HUES64 (cell line): ENCODE data around the gene TMEM132E.

Experiments
- H3K27ac ChIP-seq: 2 replicates; pipeline ENCODE4 v1.7.0; 2013; ENCODE audit warnings: low read depth, low read length, inconsistent platforms
- H3K27me3 ChIP-seq: 2 replicates; pipeline ENCODE4 v1.6.1; 2013; ENCODE audit warnings: mild to moderate bottlenecking, low read length; ENCODE audit not compliant: insufficient read depth
- H3K36me3 ChIP-seq: 2 replicates; pipeline ENCODE4 v1.6.1; 2013; ENCODE audit warnings: mild to moderate bottlenecking, low read length; ENCODE audit not compliant: insufficient read depth
- H3K4me1 ChIP-seq: 2 replicates; pipeline ENCODE4 v1.6.1; 2013; ENCODE audit warnings: mild to moderate bottlenecking, low read length, moderate library complexity; ENCODE audit not compliant: insufficient read depth
- H3K4me3 ChIP-seq: 2 replicates; pipeline ENCODE4 v1.5.1; 2013; ENCODE audit warnings: mild to moderate bottlenecking, low read length, moderate library complexity
- H3K9ac ChIP-seq: 2 replicates; pipeline ENCODE4 v1.6.1; 2013; ENCODE audit warnings: mild to moderate bottlenecking, low read depth, low read length
- H3K9me3 ChIP-seq: 2 replicates; pipeline ENCODE4 v1.6.1; 2013; ENCODE audit warnings: low read depth, low read length; ENCODE audit not compliant: insufficient read depth
- WGBS: fragments of 150-250, 120-280 bp; methylation state at CpG from one replicate; pipeline ENCODE4 v1.1.7; 2013; ENCODE audit warnings: missing lambda C conversion rate; 5-methylcytosine and 5-hydroxymethylcytosine counted together

Gene TMEM132E

DNA sequence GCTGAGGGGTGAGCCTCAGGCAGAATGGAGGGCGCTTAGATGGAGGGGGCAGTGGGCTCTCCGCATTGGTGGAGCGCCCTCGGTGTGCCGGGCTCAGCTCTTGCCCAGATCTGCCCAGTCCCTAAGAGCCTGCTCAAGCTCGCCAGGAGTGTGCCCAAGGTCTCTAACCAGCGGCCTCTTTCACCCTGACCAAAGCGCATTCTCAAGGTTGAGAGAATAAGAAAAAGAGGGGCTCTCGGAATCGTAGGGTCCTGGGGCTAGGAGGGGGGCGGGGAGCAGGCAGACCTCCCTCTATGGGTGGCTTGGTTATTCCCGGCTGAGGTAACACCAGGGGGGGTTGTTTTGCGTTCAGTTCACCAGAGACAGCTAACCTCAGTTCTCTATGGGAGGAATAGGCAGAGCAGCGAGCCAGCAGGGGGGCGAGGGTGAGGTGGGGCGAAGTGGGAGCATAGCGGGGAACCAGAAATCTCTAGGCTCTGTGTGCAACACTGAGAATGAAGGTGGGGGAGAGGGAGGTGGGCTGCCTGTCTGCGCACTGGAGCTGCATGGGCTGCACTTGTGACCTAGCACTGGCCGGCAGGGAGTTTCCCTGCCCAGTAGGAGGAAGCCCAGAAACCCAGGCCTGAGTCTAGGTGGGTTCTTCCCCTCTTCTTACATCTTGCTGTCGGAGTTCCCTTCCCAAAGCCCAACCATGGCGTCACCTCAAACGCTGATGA lies 3.0 kb downstream of the TMEM132E start:
- Histone ChIP-seq H3K4me1 (peaks cover 21% of the 10 kb centered on the region), H3K27ac (no peak overlapping the region), H3K9ac (no peak overlapping the region), H3K4me3 (peak overlapping the region; percentile 54; the same call in 1 of the 2 replicates), H3K27me3 (peaks cover 100% of the 10 kb centered on the region), H3K36me3 (no peaks in the 10 kb centered on the region), H3K9me3 (no peaks in the 10 kb centered on the region)
- 5% methylated on average over 21 of the region's 22 CpGs for WGBS

DNA sequence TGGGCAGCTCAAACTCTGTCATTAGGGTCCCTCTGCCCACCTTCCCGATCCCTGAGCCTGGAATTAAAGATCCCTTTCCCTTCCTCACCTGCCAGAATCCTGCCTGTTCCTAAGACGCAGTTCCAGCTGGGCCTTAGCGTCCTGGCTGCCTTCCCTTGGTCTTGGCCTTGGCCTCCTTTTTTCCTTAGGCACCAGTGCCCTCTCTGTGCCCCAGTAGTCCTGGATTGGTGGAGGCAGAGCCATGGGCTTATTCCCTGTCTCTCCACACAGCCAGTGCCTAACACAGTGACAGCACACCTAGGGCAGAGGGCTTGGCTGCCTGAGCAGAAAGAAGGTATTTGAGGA lies 3.5 kb downstream of the TMEM132E start:
- WGBS: 25% methylated on average over 3 of the region's 3 CpGs
- H3K36me3 ChIP-seq: no peaks in the 10 kb centered on the region
- peaks cover 15% of the 10 kb centered on the region for H3K4me1 ChIP-seq
- peaks cover 100% of the 10 kb centered on the region for H3K27me3 ChIP-seq
- no peak overlapping the region for H3K27ac ChIP-seq
- H3K4me3 ChIP-seq: no peak overlapping the region
- no peak overlapping the region for H3K9ac ChIP-seq
- H3K9me3 ChIP-seq: no peaks in the 10 kb centered on the region

DNA sequence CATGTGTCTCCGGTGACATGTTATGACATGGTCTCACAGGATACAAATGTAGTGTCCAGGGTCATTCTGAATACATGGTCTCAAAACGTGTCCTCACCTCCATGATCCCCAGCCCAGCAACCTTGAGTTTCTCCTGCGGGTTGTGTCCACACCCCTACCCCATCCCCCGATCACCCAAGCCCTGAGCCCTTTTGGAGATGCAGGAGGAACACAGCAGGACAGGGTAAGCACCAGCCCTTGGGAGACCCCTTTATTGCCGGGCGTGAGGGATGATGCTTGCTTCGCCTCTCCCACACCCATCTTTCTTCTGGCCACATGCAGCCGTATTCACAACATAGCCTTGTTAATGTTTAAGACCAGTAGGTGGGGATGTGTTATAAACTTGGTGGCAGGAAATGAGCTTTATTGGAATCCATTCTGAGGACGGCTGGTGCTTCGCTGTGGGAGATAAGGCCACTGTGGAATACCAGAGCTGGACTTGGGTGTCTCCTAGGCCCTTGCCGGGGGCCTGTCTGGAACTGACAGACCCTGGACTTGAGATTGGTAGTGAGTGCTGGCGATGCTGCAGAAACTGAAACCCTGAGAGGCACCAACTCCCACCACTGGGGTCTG lies 5.5 kb downstream of the TMEM132E start:
- peaks cover 99% of the 10 kb centered on the region for H3K27me3 ChIP-seq
- H3K9ac ChIP-seq: no peak overlapping the region
- peaks cover 6% of the 10 kb centered on the region for H3K4me1 ChIP-seq
- 64% methylated on average over 10 of the region's 12 CpGs for WGBS
- no peaks in the 10 kb centered on the region for H3K36me3 ChIP-seq
- no peak overlapping the region for H3K4me3 ChIP-seq
- no peak overlapping the region for H3K27ac ChIP-seq
- H3K9me3 ChIP-seq: no peaks in the 10 kb centered on the region

DNA sequence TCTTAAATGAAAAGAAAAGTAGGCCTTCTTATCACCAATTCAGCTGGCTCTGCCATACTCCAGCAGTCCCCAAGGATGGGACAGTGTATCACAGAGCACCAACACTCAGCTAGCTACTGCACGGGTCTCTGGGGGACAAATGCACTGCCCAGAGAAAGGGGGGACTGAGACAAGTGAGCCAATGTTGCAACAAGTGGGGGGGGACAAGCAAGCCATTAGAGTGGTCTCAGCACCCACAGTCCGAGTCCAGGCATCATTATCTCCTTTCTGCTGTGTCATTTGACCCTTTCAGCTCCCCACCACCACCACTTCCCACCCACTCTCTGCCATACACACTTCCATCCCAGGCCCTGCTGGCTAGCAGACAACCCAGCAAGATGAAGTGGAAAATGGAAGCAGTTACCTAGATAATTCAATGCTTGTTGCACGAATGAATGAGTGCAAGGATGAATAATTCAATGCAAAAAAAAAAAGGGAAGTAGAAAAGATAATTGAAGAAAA lies 7.0 kb downstream of the TMEM132E start:
- peaks cover 99% of the 10 kb centered on the region for H3K27me3 ChIP-seq
- no peak overlapping the region for H3K27ac ChIP-seq
- H3K4me1 ChIP-seq: no peaks in the 10 kb centered on the region
- no peak overlapping the region for H3K9ac ChIP-seq
- WGBS: 84% methylated on average over 3 of the region's 3 CpGs
- H3K4me3 ChIP-seq: no peak overlapping the region
- H3K9me3 ChIP-seq: no peaks in the 10 kb centered on the region
- no peaks in the 10 kb centered on the region for H3K36me3 ChIP-seq

DNA sequence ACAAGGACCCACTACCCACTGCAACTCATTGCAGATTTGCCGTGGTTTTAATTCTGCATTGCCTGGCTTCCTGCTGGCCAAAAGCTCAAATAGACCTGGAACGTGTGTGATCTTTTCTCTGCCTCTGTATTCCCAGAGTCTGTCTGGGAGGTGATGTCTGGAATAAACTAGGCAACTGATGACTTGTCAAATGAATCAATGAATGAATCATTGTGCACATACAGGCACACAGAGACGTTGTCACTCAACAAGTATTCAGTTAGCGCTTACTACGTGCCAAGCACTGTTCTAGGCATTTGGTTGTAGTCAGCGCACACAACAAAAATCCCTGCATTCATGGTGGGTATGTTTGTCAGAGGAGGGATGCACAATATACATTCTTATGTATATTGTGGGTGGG lies 8.9 kb downstream of the TMEM132E start:
- H3K27me3 ChIP-seq: peaks cover 91% of the 10 kb centered on the region
- WGBS: 93% methylated on average over 6 of the region's 6 CpGs
- no peak overlapping the region for H3K4me3 ChIP-seq

DNA sequence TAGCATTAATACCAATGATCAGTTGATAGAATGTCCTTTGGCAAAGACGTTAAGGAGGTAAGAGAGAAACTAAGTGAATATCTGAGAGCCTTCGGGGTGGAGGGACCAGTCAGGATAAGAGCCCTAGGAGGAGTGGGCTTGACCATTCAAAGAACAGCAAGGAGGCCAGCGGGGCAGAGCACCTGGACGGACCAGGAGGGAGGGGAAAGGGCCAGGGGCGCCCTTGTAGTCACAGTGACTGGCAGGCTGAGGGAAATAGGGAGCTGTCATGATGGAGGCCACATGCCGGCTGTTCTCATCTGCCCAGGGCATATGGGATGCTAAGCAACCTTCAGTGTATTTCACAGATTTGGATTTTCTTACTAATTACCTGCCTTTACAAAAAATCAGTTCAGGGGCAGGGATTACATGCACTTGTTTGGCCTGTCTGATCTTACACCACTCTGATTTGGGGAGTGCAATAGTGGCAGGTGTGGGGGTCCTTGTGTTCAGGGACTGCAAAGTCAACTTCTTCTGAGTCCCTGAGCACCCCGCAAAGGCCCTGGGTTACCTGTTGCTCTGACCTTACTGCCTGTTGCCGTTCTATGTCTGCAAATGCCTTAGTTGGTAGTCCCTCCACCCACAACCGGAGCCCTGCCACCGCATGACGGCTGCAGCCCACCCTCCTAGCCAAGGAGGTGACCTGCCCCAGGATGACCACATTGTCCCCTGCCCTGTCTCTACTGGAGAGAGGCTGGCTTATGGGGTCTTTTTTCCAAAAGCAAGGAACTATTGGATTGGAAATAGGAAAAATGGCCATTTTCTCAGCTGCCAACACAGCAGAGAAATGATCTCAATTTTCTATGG lies 10.0 kb downstream of the TMEM132E start:
- no peaks in the 10 kb centered on the region for H3K36me3 ChIP-seq
- peaks cover 91% of the 10 kb centered on the region for H3K27me3 ChIP-seq
- no peak overlapping the region for H3K4me3 ChIP-seq
- no peaks in the 10 kb centered on the region for H3K9me3 ChIP-seq
- H3K4me1 ChIP-seq: no peaks in the 10 kb centered on the region
- WGBS: 84% methylated on average over 11 of the region's 11 CpGs
- no peak overlapping the region for H3K27ac ChIP-seq
- no peak overlapping the region for H3K9ac ChIP-seq

More for the DNA sequence above, 8.9 kb downstream of the TMEM132E start:
- Histone ChIP-seq H3K9me3 (no peaks in the 10 kb centered on the region), H3K9ac (no peak overlapping the region), H3K27ac (no peak overlapping the region), H3K4me1 (no peaks in the 10 kb centered on the region), H3K36me3 (no peaks in the 10 kb centered on the region)

DNA sequence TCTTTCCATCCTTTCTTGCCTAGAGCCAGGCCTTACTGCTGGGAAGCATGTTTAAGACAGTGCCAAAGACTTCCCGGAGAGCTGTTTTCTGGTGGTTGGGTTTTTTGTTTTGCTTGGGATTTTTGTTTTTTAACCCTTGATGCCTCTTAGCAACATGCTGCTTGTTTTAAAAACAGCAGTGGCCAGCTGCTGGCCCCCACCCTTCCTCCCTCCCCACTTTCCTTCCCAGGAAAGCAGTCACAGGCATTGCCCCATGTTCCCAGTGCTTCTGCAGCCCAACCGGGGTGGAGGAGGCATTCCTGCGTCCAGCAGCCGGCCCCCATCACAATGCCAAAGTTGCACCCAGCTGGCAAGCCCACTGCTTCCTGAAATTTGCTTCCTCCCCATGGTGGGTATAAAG lies 12.6 kb downstream of the TMEM132E start:
- Histone ChIP-seq H3K4me1 (no peaks in the 10 kb centered on the region), H3K9ac (no peak overlapping the region), H3K27ac (no peak overlapping the region), H3K9me3 (no peaks in the 10 kb centered on the region), H3K4me3 (no peak overlapping the region), H3K36me3 (no peaks in the 10 kb centered on the region), H3K27me3 (peaks cover 82% of the 10 kb centered on the region)
- 59% methylated on average over 4 of the region's 4 CpGs for WGBS

DNA sequence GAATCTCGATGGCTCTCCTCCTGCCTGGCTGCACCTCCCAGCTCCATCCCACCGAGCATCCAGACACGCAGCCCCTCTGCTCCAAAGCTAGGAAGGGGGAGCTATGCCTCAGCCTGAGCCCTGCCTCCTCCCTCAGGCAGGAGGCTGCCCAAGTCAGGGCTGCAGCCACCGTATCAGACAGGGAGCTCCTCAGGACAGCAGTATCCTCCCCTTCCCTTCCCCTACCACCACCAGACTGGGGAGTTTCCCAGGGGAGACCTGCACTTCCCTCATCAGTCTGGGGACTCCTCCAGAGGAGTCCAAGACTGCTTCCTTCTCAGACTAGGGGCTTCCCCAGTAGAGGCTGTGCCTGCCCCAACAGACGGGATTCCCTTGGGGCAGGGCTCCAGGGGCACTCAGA lies 17.5 kb downstream of the TMEM132E start:
- Histone ChIP-seq H3K9ac (no peak overlapping the region), H3K4me1 (peaks cover 15% of the 10 kb centered on the region; the same call in 1 of the 2 replicates), H3K9me3 (no peaks in the 10 kb centered on the region), H3K27me3 (peaks cover 54% of the 10 kb centered on the region), H3K27ac (no peak overlapping the region), H3K4me3 (no peak overlapping the region), H3K36me3 (no peaks in the 10 kb centered on the region)
- WGBS: 42% methylated on average over 5 of the region's 5 CpGs

DNA sequence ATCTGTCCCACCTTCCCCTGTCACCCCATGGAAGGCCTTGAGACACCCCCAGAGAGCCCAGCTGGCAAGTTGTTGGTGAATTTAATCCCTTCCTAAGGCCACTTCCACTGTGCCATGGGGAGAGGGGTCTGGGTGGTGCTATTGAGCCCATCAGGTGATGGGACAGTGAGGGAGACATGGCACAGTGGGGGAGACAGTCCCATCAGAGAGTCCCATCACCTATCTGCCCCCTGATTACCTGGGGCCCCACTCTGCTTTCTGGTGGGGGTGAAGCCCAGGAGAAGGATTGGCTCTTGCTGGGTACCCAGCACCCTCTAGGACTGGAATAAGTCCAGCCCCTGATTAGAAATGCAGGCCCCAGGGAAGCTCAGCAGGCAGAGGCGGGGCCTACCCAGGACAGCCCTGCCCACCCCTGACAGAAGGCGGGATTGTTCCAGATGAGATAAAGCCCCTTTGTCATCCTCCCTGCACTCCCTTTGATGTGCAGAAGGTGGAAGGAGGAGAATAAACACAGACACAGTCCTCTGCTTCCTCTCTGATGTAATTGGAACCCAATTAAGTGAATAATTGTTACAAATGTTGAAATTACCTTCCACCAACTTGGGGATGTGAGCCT lies 18.9 kb downstream of the TMEM132E start:
- Histone ChIP-seq H3K9me3 (no peaks in the 10 kb centered on the region), H3K4me1 (peaks cover 15% of the 10 kb centered on the region; the same call in 1 of the 2 replicates), H3K9ac (no peak overlapping the region), H3K36me3 (no peaks in the 10 kb centered on the region), H3K4me3 (no peak overlapping the region), H3K27me3 (peaks cover 50% of the 10 kb centered on the region), H3K27ac (no peak overlapping the region)
- WGBS: 12% methylated on average over 2 of the region's 2 CpGs

DNA sequence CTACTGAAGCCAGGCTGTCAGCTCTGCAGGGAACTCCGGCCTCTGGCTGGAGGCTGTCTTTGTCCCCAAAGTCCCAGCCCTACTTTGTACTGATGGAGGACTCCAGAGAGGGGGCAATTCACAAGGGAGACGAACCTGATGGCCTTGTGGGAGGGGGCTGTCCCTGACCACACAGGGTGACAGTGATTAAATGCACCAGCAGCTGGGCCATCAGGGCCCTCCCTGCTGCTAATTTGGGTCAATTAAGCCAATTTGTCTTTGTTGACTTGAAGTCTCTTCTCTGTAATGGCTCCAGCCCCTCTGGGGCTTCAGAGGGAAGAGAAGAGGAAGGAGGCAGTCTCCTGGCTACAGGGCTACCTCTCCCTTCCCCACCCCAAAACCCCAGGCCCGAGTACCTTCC lies 22.0 kb downstream of the TMEM132E start:
- Histone ChIP-seq H3K9me3 (no peaks in the 10 kb centered on the region), H3K4me3 (no peak overlapping the region), H3K9ac (no peak overlapping the region), H3K36me3 (no peaks in the 10 kb centered on the region), H3K4me1 (peaks cover 15% of the 10 kb centered on the region; the same call in 1 of the 2 replicates), H3K27me3 (peaks cover 33% of the 10 kb centered on the region), H3K27ac (no peak overlapping the region)
- 68% methylated on average over 3 of the region's 3 CpGs for WGBS

DNA sequence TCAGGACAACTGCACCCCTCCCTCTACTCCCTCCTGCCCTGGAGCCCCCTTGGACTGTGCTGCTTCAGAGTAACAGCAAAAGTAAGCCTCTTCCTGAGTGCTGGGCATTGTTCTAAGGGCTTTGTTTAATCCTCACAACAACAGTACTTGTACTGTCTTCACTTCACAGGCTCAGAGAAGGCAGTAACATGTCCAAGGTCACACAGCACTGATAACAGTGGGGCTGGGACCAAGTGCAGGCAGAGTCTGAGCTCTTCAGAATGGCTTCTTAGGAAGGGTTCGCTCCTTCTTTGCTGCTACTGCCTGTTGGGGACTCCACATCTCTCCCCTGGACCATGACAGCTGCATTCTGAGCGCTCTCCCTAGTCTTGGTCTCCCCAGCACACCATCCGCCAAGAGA lies 24.6 kb downstream of the TMEM132E start:
- 94% methylated on average over 3 of the region's 3 CpGs for WGBS
- Histone ChIP-seq H3K4me3 (no peak overlapping the region), H3K9ac (no peak overlapping the region), H3K9me3 (no peaks in the 10 kb centered on the region), H3K27ac (no peak overlapping the region), H3K36me3 (no peaks in the 10 kb centered on the region), H3K4me1 (peaks cover 27% of the 10 kb centered on the region), H3K27me3 (0 out of 2 replicates have a peak, but pooled peaks cover 18% of the 10 kb centered on the region)
